DOHH2 (cell line): ENCODE measurements around the gene NR1H3.

Experiments used
- EZH2phosphoT487 ChIP-seq: fragments of 200-600 bp; sonication (generic); IDR thresholded peaks from 2 replicates; pipeline ENCODE4 v1.6.1; 2017; ENCODE audit warnings: borderline replicate concordance, mild to moderate bottlenecking, antibody characterized with exemption, low read length, moderate library complexity, mixed read lengths
- TF ChIP-seq, protein P1 (sequence below): fragments of 200-600 bp; sonication (generic); IDR thresholded peaks from one replicate; pipeline ENCODE4 v1.5.1; 2014; ENCODE audit warnings: antibody characterized with exemption, mild to moderate bottlenecking, low read depth, low read length; ENCODE audit not compliant: poor library complexity, severe bottlenecking

DNA sequence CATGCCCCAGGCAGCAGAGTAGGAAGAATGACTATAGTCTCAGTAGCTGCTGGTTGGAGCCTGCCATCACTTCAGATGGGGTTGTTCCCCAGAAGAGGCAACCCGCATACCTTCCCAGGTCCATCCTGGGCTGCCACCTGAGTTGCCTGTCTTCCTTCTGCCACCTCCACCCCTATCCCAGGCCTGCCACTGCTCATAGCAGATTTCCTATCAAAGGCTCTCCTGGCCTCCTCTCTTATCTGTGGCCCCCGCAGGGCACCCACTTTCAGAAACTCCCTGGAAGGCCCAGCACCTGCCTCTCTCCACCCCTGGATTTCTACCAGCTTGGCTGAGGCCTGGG is 649 bp upstream of the NR1H3 start:
- TF ChIP-seq, protein P1, sequence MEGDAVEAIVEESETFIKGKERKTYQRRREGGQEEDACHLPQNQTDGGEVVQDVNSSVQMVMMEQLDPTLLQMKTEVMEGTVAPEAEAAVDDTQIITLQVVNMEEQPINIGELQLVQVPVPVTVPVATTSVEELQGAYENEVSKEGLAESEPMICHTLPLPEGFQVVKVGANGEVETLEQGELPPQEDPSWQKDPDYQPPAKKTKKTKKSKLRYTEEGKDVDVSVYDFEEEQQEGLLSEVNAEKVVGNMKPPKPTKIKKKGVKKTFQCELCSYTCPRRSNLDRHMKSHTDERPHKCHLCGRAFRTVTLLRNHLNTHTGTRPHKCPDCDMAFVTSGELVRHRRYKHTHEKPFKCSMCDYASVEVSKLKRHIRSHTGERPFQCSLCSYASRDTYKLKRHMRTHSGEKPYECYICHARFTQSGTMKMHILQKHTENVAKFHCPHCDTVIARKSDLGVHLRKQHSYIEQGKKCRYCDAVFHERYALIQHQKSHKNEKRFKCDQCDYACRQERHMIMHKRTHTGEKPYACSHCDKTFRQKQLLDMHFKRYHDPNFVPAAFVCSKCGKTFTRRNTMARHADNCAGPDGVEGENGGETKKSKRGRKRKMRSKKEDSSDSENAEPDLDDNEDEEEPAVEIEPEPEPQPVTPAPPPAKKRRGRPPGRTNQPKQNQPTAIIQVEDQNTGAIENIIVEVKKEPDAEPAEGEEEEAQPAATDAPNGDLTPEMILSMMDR = no peak
- TF ChIP-seq EZH2phosphoT487 = no peak
